ENCODE measurements around the gene PNMA8C.

DNA sequence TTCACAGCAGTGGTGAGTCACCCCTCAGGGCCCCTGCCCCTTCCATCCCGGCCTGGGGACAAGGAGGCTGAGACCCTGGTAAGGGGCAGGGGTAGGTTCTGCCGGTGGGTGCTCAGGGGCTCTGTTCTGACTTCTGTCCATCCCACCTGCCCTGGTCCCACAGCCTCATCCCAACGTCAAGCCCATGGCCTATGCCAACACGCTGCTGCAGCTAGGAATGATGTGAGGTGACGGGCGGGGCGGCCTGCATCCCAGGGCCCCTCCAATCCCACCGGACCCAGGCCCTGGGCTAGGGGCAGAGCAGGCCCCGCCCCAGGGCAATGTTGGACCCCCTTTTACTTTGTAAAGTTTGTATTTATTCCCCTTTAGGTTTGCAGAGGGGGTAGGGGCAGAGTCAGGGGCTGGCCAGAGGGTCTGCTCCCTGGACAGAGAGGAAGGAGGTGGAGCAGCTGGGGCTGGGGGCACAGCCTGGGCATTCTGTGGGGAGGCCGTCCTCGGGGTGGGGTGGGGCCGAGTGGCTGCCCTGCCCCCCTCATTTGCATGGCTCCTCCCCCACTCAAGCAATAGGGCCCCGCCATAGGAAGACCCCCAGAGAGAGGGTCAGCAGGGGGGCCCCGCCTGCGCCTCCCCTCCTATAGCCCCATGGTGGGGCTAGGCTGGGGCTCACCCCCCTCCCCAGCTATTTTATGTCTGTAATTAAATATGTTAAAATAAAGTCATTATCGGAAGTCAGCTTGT is 38.4 kb downstream of the PNMA8C start:
- TF ChIP-seq, protein P1, sequence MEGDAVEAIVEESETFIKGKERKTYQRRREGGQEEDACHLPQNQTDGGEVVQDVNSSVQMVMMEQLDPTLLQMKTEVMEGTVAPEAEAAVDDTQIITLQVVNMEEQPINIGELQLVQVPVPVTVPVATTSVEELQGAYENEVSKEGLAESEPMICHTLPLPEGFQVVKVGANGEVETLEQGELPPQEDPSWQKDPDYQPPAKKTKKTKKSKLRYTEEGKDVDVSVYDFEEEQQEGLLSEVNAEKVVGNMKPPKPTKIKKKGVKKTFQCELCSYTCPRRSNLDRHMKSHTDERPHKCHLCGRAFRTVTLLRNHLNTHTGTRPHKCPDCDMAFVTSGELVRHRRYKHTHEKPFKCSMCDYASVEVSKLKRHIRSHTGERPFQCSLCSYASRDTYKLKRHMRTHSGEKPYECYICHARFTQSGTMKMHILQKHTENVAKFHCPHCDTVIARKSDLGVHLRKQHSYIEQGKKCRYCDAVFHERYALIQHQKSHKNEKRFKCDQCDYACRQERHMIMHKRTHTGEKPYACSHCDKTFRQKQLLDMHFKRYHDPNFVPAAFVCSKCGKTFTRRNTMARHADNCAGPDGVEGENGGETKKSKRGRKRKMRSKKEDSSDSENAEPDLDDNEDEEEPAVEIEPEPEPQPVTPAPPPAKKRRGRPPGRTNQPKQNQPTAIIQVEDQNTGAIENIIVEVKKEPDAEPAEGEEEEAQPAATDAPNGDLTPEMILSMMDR (IDR thresholded peaks at IDR 0.05), result no peak
- TF ChIP-seq EP300 (IDR thresholded peaks at IDR 0.05) (no peak), POLR2AphosphoS5 (IDR thresholded peaks at IDR 0.05) (no peak), POLR2A (IDR thresholded peaks at IDR 0.05) (no peak)
